ENCODE results near the gene PRPSAP2.
"Not testable (repeated sequence)": the region's sequence is repeated elsewhere in the genome, so short reads cannot be mapped to it uniquely, and the experiment has no call there.

The PRPSAP2 gene, protein sequence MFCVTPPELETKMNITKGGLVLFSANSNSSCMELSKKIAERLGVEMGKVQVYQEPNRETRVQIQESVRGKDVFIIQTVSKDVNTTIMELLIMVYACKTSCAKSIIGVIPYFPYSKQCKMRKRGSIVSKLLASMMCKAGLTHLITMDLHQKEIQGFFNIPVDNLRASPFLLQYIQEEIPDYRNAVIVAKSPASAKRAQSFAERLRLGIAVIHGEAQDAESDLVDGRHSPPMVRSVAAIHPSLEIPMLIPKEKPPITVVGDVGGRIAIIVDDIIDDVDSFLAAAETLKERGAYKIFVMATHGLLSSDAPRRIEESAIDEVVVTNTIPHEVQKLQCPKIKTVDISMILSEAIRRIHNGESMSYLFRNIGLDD

DNA sequence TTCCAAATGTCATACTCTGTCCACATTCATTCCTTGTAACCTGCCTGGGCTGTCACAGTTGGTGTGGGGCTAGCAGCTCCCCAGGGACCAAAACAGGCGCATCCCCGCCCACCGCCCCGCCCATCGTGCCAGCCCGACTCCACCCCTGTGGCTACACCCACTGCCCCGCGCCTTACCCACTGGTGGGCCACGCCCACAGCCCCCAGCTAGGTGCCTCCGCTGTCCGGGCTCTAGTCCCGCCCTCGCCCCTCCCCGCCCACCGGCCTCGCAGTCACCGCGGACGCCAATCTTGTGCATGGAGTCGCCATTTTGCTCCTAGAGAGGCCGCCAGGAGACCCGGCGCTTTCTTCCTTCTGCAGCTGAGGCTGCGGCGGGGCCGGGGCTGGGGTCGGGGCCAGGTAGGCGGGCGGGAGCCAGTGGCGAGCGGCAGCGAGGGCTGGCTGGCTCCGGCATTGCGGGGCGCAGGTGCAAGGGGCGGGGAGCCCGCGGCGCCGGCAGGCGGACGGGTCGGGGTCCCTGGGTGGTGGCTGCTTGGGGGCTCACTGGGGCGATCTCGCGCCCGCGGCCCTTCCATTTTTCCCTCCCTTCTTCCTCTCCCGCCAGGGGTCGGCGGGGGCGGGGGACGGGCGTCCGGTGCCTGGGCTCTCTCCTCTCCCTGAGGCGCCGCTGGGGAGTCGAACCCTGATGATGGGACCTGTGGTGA, at the start of gene PRPSAP2:
TSS of gene PRPSAP2 (plus strand) at position 268 of the 703 bp plus-strand sequence. CDS start 7,703 bp downstream, outside the sequence.
- peak; percentile 95 for DNase-seq

DNA sequence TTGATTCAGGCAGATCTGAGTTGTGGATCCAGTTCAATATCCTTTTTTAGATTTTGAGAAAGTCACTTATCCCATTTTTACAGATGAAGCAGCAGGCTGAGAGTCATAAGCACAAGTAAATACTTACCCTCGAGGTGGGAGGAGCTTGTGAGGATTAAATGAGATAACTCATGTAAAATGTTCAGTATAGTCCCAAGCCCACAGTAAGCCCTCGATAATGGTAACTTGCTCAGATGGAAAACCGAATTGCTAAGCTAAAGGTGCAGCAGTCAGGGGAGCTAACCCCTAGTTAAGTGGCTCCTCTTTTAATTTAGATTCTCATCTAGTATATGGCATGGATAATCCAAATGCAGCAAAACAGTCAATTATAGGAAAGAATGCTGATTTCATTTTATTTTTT, 42.0 kb upstream of the PRPSAP2 start:
- not testable (repeated sequence) for DNase-seq

DNA sequence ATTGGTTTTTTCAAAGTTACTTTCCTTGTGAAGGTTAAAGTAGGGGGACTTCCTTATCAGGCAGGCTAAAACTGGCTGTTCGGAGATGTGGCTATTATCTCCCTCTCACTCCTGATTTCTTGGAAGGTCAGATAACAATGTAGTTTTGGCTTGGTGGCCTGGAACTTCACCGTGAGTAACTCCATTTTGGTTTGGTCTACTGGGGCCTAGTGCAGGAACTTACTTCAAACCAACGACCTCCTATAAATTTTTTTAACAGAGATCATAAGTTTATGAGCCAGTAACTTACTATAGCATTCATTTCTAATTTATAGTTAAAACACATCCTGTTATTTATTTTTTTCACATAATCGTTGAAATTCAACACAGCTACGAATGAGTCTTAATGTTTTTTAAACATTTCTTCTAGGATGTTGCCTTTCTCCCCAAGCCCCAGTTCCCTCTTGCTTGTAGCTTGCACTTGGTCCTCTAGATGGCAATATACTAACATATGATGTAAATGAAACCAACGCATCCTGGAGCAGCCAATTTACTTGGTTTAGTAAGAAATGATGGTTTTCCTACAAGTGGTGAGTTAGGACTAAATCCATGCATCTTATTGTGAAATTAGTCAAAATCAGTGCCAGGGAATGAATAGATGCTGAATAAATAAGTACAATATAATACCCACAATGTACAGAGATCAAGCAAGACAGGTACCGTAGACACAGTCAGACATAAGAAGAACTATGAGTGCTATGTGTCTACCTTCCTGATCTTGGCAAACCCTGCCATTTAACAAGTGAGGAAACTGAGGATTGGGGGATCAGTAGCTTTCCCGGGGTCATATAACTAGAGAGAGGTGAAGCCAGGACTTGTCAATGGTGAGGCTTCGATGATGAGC, 41.2 kb upstream of the PRPSAP2 start:
- DNase-seq, result peak; percentile 24

DNA sequence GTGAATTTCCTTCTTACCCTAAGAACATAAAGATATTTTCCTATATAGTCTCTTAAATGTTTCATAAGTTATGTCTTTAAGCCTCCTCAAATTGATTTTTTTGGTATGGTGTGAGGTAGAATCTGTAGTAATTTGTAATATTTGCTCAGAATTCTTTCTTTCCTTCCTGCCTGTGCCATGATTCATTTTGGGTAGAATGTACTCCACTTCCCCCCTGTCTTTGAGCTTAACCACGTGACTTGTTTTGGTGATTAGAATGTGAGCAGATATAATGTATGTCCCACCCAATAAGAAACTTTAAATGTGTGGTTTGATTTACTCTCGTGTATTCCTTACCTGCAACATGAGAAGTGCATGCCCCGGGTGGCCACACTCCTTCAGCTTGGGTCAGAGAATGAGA, 36.5 kb upstream of the PRPSAP2 start:
- not testable (repeated sequence) for DNase-seq

DNA sequence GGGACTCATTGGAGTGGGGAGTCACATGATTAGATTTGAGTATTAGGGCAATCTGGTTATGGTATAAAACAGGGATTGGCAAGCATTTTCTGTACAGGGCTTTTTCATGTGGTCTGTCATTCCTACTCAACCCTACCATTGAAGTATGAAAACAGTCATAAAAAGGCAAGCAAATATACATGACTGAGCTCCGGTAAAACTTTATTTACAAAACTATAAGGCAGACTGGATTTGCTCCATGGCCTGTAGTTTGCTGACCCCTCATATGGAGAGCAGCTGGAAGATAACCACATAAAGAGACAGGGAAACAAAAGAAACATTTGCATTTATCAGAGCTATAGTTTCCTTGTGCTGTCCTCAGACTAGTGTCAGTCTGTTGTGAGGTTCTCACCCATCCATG, 30.3 kb upstream of the PRPSAP2 start:
- not testable (repeated sequence) for DNase-seq

DNA sequence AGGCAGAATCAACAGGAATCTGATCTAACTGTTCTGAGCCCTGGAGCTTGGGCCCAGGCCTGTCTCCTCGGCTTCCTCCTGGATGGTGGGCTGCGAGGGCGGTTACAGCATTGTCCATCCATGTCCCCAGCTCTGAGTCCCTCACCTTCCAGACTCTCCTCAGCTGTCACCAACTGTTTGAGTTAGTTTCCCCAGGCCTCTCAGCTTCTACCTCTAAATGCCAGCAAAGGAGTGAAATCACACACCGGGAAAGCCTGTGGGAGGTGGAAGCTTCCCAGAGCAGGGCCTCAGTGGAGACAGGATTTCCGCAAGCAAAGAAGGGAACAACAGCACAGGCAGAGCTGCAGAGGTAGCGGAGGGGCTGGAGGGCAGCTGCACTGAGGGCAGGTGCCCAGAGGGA, 9.4 kb upstream of the PRPSAP2 start:
- no peak for DNase-seq

DNA sequence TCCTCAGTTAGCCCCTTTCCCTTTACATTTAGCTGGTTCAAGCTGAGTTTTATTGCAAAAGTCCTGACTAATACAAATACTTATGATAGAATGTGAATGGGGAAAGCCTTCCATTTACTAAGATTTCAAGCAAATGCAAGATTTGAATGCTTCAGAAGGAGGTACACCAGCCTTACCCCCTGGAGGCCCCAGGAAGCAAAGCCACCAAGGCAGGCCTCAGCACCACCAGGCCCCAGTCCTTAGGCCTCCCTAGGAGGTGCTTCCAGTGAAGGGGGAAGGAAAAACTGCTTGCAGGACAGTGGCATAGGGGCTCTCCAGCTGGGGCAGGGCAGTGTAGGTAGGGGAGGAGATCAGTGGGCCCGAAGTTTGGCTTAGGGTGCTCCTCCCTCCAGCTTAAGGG, 7.3 kb upstream of the PRPSAP2 start:
- no peak for DNase-seq

DNA sequence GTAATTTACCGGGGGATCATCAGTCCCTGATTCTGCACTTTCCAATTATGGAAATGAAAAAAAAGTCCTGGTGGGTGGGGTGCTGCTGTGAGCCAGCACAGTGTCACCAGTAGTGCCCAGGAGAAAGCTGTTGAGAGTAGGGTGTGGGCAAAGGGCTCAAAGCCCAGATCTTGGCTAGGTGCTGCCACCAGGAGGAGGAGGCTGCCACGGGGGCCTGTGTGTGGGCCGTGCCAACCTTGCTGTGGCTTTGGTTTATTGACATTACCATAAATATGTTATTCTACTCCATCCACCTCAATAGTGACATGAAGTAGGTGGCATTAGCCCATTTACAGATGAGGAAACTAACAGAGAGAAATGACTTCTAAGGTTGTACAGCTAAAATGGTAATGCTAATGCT, 6.7 kb upstream of the PRPSAP2 start:
- no peak for DNase-seq

DNA sequence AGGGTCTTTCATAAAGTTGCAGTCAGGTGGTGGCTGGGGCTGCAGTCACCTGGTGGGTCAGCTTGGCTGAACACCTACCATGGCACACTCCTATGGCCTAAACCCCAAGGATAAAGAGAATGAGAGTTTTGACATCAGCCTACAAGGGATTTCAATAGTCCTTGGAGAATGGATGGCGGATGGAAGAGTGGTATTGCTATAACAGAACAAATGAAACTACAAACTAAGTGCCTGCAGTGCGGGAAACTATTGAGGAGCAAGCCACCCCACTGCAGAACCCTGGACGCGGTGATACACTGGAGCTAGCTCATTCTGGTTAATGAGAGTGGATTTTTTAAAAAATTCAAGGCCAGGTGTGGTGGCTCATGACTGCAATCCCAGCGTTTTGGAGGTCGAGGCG, 3.0 kb upstream of the PRPSAP2 start:
- no peak for DNase-seq

DNA sequence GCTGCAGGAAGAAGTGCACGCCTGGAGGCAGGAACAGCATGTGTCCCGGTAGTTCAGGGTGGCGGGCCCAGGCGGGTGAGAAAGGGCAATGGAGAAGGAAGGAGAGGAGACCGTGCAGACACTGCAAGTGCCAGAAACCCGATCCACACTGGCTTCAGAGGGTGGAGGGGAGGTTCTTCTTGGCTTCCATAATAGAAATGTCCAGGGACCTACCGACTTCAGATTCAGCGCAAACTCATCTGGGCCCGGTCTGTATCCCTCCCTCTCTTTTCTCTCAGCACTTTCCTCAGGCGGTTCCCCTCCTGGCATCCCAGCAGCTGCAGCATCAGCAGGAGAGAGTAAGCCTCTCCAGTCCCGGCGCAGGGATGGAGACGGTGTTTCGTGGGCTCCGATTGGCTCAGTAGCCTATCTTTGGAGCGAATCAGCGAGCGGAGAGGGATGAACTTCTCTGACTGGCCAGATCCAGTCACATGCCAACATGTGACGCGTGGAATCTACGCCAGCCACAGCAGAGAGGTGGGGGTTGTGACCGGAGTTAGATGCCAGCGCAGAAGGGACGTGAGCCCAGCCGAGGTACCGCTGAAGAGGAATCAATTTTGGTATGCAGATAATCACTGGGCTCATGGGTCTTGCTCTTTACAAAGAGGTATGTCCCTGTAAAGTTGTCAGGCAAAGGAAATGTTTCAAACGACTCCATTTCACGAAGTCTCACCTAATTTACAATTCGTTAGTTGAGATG, 1.9 kb upstream of the PRPSAP2 start:
- DNase-seq, result peak; percentile 84

DNA sequence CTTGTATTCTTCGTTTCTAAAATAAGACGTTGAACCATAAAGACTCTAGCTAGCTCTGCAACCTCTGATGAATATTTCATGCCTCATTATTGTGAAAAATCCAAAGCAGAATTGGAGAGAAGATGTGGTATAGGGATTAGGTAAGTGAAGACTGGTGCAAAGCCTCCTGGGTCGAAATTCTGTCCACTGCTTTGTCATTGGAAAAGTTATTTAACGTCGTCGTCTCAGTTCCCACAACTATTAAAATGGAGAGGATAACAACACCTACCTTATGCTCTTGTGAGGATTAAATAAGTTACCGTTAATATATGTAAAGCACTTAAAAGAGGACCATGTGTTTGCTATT, 1.4 kb upstream of the PRPSAP2 start:
- no peak for DNase-seq

DNA sequence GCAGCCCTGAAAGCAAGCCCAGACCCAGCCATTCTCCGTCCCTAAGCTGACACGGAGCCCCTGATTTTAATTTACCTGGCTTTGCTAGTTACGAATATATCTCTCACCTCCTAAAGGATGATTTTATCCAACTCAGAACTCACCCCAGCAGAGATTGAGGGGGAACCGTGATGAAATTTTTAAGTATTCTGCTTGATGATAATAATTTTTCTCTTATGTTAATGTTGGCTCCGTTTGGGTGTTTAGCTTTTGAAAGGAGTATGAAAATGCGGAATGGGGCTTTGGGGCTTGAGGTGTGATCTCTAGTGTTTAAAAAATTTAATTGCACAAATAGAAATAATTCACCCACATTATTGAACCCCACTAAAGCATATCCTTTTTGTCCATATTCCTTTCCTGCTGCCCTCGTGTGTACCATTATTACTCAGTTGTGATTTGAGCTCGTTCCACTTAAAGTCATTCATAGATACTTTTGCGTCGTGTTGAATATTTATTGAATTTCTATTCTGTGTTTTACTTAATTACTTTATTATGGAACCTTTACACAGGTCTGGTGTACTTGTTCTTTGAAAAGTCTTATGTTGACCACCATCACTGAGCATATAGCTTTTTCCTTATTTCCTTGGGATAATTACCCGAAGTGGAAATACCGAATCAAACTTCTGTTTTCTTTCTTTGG, 775 bp downstream of the PRPSAP2 start:
- no peak for DNase-seq

DNA sequence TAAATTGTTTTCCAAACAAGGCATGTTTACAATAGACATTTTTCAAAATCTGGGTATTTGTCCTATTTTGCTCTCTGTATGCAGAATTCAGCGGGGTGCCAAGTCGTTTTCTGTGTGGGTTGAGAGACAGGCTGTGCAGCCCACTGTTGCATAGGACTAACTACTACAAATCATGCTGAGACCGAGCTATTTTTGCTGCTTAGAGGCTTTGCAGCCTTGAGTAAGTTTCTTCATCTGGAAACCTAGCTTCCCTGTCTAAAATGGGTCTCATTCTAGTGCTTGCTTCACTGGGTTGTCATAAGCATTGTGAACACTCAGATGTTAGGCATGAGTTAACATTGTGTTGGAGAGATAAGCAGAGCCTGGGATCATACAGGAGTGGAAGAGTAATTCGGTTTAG, 1.3 kb downstream of the PRPSAP2 start:
- no peak for DNase-seq

DNA sequence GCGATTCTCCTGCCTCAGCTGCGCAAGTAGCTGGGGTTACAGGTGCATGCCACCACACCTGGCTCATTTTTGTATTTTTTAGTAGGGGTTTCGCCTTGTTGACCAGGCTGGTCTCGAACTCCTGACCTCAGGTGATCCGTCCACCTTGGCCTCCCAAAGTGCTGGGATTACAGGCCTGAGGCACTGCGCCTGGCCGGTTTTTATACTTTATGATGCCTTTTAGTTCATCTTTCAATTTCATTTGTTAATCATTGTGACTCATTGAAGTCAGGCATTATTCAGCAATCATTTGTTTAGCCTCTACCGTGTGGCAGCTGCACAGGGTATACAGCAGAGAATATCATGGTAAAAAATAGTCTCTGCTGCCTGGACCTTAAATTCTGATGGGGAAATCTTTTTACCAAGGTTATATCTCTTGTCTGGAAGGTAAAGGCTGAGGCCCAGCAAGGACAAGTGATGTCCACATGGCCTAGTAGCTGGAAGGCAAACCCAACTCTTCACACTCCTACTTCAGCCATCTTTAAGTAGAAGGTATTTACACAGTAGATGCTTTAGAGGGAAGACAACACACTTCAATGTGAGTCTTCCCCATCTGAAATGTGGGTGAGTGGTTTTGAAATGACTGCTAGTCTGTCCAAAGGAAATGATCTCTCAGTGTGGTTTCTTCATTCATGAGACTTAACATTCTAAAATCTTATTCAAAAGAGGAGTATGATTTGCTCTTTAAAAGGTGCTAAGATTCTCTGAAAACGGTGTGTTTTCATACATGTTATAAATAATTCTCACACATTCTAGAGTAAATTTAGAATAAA, 2.4 kb downstream of the PRPSAP2 start:
- DNase-seq, result no peak

DNA sequence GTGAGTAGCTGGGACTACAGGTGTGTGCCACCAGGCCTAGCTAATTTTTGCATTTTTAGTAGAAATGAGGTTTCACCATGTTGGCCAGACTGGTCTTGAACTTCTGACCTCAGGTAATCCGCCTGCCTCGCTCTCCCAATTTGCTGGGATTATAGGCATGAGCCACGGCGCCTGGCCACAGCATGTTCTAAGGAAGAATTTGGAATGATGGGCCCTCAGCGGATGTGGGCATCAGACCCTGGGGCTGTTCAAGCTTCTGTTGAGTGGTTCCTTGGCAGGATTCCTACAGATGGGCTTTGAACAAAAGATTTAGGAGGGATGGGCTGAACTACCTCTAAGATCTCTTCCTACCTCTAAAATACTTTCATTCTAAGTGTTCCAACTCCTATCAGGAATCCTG, 4.1 kb downstream of the PRPSAP2 start:
- no peak for DNase-seq

DNA sequence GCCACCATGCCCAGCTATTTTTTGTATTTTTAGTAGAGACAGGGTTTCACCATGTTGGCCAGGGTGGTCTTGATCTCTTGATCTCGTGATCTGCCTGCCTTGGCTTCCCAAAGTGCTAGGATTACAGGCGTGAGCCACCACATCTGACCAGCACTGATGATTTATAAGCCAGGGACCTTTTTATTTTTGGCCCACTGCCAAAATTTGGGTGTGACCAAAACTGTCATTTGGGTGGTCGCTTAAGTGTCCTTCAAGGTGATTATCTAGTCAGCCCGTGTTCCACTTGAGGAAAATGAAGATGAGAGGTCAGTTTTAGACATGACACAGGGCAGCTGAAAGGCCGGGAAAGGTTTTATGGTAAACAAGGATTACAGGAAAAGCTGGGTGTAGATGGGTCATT, 7.1 kb downstream of the PRPSAP2 start:
- not testable (repeated sequence) for DNase-seq

DNA sequence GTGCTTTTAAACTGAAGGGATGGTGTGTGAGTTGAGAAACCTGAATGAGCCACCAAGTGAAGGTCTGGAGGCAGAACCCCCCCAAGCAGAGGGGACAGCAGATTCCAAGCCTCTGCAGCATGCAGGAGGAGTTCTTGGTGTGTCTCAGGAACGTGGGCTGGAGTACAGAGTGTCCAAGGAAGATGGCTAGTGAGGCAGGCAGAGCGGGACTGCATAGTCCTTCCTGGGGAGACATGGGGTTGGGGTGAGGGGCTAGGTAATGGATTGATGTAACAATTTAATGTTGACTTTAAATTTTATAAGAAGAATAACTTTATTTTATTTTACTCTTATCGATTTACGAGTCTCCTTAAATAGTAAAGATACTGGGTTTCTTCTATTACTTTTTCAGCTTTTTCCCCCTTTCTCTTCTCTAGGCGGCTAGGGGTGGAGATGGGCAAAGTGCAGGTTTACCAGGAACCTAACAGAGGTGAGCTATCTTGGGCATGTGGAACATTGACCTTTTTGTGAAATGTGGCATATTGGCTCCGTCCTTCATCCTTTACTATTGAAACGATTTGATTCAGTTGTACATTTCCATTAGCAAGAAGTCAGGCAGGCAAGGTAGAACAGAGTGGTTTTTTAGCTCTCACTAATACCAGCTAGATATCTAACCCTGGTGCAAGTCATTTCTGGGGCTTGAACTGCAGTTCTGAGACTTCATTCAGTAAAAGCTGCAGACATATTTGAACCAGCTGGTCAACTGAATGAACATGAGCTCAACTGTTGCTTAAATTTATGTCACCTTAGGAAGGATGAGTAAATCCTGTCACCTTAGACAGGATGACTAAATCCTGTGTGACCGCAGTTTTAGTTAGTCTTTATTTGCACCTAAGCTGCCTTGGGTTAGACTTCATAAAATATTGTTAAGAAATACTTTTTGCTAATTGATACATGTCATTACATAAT, 9.2 kb downstream of the PRPSAP2 start:
- no peak for DNase-seq

DNA sequence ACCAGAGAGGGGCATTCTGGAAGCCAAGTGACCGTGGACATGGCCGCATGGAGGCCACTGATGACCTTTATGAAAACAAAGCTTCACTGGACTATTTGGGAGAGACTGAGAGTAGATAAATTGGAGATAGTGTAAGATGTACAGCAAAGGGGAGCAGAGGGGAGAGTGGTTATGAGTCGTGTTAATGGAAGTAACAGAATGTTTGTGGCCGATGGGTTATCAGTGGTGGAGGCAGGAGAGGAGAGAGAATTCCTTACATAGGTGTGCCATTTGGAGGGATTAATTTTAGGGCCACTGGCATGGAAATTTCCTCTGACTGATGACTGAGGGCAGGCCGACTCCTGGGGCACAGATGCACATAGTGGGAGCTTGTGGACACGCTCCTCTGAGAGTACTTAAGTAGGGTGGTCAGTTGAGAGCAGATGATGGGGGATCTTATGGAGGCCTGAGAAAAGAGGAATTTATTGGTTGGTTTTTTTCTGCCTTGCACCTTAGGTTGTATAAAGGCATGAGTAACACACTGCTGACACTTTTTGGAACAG, 19.2 kb downstream of the PRPSAP2 start:
- DNase-seq, result no peak

DNA sequence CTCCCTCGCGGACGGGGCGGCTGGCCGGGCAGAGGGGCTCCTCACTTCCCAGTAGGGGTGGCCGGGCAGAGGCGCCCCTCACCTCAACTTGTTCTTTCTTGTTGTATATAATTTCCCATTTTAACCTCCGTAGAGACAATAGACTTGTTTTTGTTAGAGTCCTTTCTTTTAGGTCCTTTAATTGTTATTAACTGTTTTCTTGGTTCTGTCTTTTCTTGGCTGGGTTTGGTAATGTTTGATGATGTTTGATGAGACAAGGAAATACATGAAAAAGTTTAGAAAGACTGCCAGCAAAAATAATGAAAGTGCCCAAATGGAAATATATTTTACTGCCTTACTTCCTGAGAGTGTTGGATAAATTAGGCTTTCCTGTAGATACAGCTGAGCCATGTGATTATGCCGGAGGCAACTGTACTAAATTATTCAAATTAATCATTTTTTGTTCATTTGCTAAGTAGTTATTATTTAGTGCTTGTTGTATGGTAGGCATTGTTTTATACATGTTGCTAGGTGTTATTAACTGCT, 30.9 kb downstream of the PRPSAP2 start:
- DNase-seq, result no peak

DNA sequence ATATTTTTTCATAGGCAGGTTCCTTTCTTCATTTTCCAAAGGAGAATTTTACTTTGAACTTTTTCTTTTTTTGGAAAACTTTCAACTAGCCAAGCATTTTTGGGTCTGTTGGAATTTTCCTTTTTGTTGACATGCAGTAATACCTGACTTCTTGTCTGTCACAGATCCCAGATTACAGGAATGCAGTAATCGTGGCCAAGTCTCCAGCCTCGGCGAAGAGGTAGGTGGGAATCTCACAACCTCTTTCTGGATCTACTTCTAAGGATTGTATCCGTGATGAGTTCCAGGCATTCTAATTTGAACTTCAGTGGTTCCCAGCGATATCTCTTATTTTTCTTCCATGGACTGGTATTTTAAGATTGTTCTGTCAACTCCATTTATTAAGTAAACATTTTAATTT, 31.7 kb downstream of the PRPSAP2 start:
- DNase-seq, result no peak

Measured in activated CD8-positive, alpha-beta memory T cell treated with anti-CD3 and anti-CD28 coated beads, Interleukin-2, amount 50 U/mL, for 4 hours (primary cell).